Measurements from ENCODE around the gene RPTOR. TPM values are rescaled to one million over a fixed set of nuclear protein-coding genes. Genes with fewer than 3 reads are reported as not detected.

Gene RPTOR
- total RNA-seq, 1 donor from 2014 or later = 21.8 TPM

GRCh38 chr17:80965606-80966005 is 421.0 kb downstream of the RPTOR start:
- H3K4me1 ChIP-seq = peaks cover 24% of the 10 kb centered on the region
- peaks cover 21% of the 10 kb centered on the region for H3K36me3 ChIP-seq
- intact Hi-C loops (cut with micrococcal nuclease) = no loop called here
- no peak for DNase-seq
- H3K27me3 ChIP-seq (ENCODE audit: low read depth) = peaks cover under 1% of the 10 kb centered on the region
- no peak overlapping the region for H3K27ac ChIP-seq (replicated peaks)
- no peaks in the 10 kb centered on the region for H3K9me3 ChIP-seq (replicated peaks)
- no peak overlapping the region for H3K4me3 ChIP-seq
- TF ChIP-seq, protein P1, sequence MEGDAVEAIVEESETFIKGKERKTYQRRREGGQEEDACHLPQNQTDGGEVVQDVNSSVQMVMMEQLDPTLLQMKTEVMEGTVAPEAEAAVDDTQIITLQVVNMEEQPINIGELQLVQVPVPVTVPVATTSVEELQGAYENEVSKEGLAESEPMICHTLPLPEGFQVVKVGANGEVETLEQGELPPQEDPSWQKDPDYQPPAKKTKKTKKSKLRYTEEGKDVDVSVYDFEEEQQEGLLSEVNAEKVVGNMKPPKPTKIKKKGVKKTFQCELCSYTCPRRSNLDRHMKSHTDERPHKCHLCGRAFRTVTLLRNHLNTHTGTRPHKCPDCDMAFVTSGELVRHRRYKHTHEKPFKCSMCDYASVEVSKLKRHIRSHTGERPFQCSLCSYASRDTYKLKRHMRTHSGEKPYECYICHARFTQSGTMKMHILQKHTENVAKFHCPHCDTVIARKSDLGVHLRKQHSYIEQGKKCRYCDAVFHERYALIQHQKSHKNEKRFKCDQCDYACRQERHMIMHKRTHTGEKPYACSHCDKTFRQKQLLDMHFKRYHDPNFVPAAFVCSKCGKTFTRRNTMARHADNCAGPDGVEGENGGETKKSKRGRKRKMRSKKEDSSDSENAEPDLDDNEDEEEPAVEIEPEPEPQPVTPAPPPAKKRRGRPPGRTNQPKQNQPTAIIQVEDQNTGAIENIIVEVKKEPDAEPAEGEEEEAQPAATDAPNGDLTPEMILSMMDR (IDR thresholded peaks at IDR 0.05; ENCODE audit: borderline replicate concordance) = no peak

- H3K9me3 ChIP-seq (replicated peaks) = no peaks in the 10 kb centered on the region
- H3K27ac ChIP-seq (replicated peaks) = no peak overlapping the region
- peaks cover 23% of the 10 kb centered on the region for H3K4me1 ChIP-seq
- TF ChIP-seq, protein P1 (IDR thresholded peaks at IDR 0.05; ENCODE audit: borderline replicate concordance) = no peak
- peaks cover 18% of the 10 kb centered on the region for H3K27me3 ChIP-seq (ENCODE audit: low read depth)
- peaks cover 17% of the 10 kb centered on the region for H3K36me3 ChIP-seq
- no peak overlapping the region for H3K4me3 ChIP-seq
- DNase-seq = no peak
- intact Hi-C loops (cut with micrococcal nuclease) = no loop called here
Measured at GRCh38 chr17:80967404-80967872, 422.8 kb downstream of the RPTOR start.

- TF ChIP-seq, protein P1 (IDR thresholded peaks at IDR 0.05; ENCODE audit: borderline replicate concordance) = no peak
- H3K4me1 ChIP-seq = peaks cover 23% of the 10 kb centered on the region
- no peaks in the 10 kb centered on the region for H3K9me3 ChIP-seq (replicated peaks)
- no peak for DNase-seq
- intact Hi-C loops (cut with micrococcal nuclease) = no loop called here
- H3K27ac ChIP-seq (replicated peaks) = no peak overlapping the region
- peaks cover 26% of the 10 kb centered on the region for H3K27me3 ChIP-seq (ENCODE audit: low read depth)
- no peak overlapping the region for H3K4me3 ChIP-seq
- H3K36me3 ChIP-seq = peaks cover 12% of the 10 kb centered on the region
Measured at GRCh38 chr17:80968602-80969029, 424.0 kb downstream of the RPTOR start.

DNA sequence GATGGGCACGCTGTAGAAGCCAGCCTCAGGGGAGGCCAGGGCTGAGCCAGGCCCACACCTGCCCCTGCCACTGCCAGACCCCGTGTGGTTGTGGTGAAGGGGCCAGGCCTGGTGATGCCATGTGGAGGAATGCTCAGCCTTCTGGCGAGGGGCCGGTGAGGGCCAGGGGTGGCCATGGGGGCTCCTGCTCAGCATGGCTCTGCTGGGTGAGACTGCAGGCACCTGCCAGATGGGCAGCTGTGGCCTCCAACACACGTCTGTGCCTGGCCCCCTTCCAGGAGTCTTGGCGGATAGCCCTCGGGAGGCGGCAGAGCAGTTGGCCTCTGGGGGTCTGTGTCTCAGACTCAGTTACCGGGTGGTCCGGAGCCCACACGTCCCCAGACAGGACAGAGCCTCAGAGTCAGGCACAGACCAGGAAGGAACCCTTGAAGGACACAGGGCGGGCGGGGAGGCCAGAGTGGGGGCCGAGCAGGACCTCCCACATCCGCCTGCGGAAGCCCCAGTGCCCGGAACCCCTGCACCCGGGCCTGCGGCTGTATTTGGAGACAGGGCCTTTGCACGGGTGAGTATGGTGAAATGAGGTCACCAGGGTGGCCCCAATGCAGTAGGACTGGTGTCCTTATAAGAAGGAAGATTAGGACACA is 424.5 kb downstream of the RPTOR start:
- H3K9me3 ChIP-seq (replicated peaks) = no peaks in the 10 kb centered on the region
- H3K27ac ChIP-seq (replicated peaks) = no peak overlapping the region
- intact Hi-C loops (cut with micrococcal nuclease) = no loop called here
- peaks cover 12% of the 10 kb centered on the region for H3K36me3 ChIP-seq
- peaks cover 23% of the 10 kb centered on the region for H3K4me1 ChIP-seq
- TF ChIP-seq, protein P1 (IDR thresholded peaks at IDR 0.05; ENCODE audit: borderline replicate concordance) = no peak
- H3K27me3 ChIP-seq (ENCODE audit: low read depth) = peaks cover 31% of the 10 kb centered on the region
- no peak for DNase-seq
- H3K4me3 ChIP-seq = no peak overlapping the region

DNA sequence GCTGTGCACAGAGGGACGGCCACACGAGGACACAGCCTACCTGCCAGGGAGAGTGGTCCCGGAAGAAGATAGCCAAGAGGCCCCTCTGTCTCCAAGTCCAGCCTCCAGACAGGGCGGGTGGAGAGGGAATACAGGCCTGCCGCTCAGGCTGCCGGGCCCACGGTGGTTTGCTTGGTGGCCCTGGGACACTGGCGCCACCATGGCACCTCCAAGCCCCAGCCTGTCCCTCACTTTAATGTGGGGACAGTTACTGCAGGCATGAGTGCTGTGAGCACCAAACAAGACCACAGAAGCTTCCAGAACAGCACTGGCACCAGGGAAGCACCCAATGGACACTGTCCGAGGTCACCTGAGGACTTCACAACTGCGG is 425.0 kb downstream of the RPTOR start:
- intact Hi-C loops (cut with micrococcal nuclease) = loop anchor here (10.0 kb wide), 1 partner anchor 105 kb away; no protein-coding TSS in a partner anchor
- H3K27ac ChIP-seq (replicated peaks) = no peak overlapping the region

More for the DNA sequence above, 425.0 kb downstream of the RPTOR start:
- Histone ChIP-seq H3K9me3 (replicated peaks) (no peaks in the 10 kb centered on the region), H3K4me3 (no peak overlapping the region), H3K4me1 (peaks cover 23% of the 10 kb centered on the region), H3K27me3 (ENCODE audit: low read depth) (peaks cover 33% of the 10 kb centered on the region), H3K36me3 (peaks cover 12% of the 10 kb centered on the region)
- DNase-seq = no peak
- TF ChIP-seq, protein P1 (IDR thresholded peaks at IDR 0.05; ENCODE audit: borderline replicate concordance) = no peak
